ENCODE data around the gene CLK2.
A peak's percentile ranks its signal among the peaks of the same experiment; 100 is the strongest.

The CLK2 gene

GRCh38 chr1:155308493-155309422, 35.5 kb upstream of the CLK2 start, which contains the start of gene FDPS:
Gene FDPS (plus strand): TSS chr1:155308866. CDS start chr1:155309790, 924 bp downstream.
- no peak for TF ChIP-seq JUND (IDR thresholded peaks at IDR 0.05; ENCODE audit: low read depth)
- peak; percentile 99 to 100 for DNase-seq (ENCODE audit: low read depth in 1 of 2, low spot score in 1 of 2)
- in situ Hi-C loops (cut with HindIII; ENCODE audit: low pct_unique_long_range_greater_than_20kb, low sequenced_read_pairs) = no loop called here

GRCh38 chr1:155307247-155307740, 34.0 kb upstream of the CLK2 start:
- in situ Hi-C loops (cut with HindIII; ENCODE audit: low pct_unique_long_range_greater_than_20kb, low sequenced_read_pairs) = no loop called here
- no peak for TF ChIP-seq JUND (IDR thresholded peaks at IDR 0.05; ENCODE audit: low read depth)
- peak in 1 of 2 experiments; percentile 55 for DNase-seq (ENCODE audit: low read depth in 1 of 2, low spot score in 1 of 2)

GRCh38 chr1:155305881-155306391, 32.6 kb upstream of the CLK2 start:
- in situ Hi-C loops (cut with HindIII; ENCODE audit: low pct_unique_long_range_greater_than_20kb, low sequenced_read_pairs) = no loop called here
- no peak for DNase-seq (ENCODE audit: low read depth in 1 of 2, low spot score in 1 of 2)
- TF ChIP-seq JUND (IDR thresholded peaks at IDR 0.05; ENCODE audit: low read depth) = no peak

GRCh38 chr1:155304558-155305063, 31.3 kb upstream of the CLK2 start:
- DNase-seq (ENCODE audit: low read depth in 1 of 2, low spot score in 1 of 2) = no peak
- in situ Hi-C loops (cut with HindIII; ENCODE audit: low pct_unique_long_range_greater_than_20kb, low sequenced_read_pairs) = no loop called here
- no peak for TF ChIP-seq JUND (IDR thresholded peaks at IDR 0.05; ENCODE audit: low read depth)

GRCh38 chr1:155301342-155301841, 28.1 kb upstream of the CLK2 start, which contains the start of gene PKLR:
Gene PKLR (minus strand): TSS chr1:155301438. CDS start chr1:155301395, 43 bp downstream.
- TF ChIP-seq JUND (IDR thresholded peaks at IDR 0.05; ENCODE audit: low read depth) = no peak
- no peak for DNase-seq (ENCODE audit: low read depth in 1 of 2, low spot score in 1 of 2)
- in situ Hi-C loops (cut with HindIII; ENCODE audit: low pct_unique_long_range_greater_than_20kb, low sequenced_read_pairs) = no loop called here

GRCh38 chr1:155300553-155301329, 27.4 kb upstream of the CLK2 start:
- TF ChIP-seq JUND (IDR thresholded peaks at IDR 0.05; ENCODE audit: low read depth) = no peak
- DNase-seq (ENCODE audit: low read depth in 1 of 2, low spot score in 1 of 2) = no peak
- in situ Hi-C loops (cut with HindIII; ENCODE audit: low pct_unique_long_range_greater_than_20kb, low sequenced_read_pairs) = no loop called here

GRCh38 chr1:155300024-155300423, 26.7 kb upstream of the CLK2 start:
- no peak for TF ChIP-seq JUND (IDR thresholded peaks at IDR 0.05; ENCODE audit: low read depth)
- DNase-seq (ENCODE audit: low read depth in 1 of 2, low spot score in 1 of 2) = no peak
- in situ Hi-C loops (cut with HindIII; ENCODE audit: low pct_unique_long_range_greater_than_20kb, low sequenced_read_pairs) = no loop called here

- no peak for DNase-seq (ENCODE audit: low read depth in 1 of 2, low spot score in 1 of 2)
- no peak for TF ChIP-seq JUND (IDR thresholded peaks at IDR 0.05; ENCODE audit: low read depth)
- in situ Hi-C loops (cut with HindIII; ENCODE audit: low pct_unique_long_range_greater_than_20kb, low sequenced_read_pairs) = no loop called here
Measured at GRCh38 chr1:155297384-155297783, 24.1 kb upstream of the CLK2 start.

GRCh38 chr1:155296661-155297060, 23.4 kb upstream of the CLK2 start:
- in situ Hi-C loops (cut with HindIII; ENCODE audit: low pct_unique_long_range_greater_than_20kb, low sequenced_read_pairs) = no loop called here
- no peak for DNase-seq (ENCODE audit: low read depth in 1 of 2, low spot score in 1 of 2)
- TF ChIP-seq JUND (IDR thresholded peaks at IDR 0.05; ENCODE audit: low read depth) = no peak

- no peak for DNase-seq (ENCODE audit: low read depth in 1 of 2, low spot score in 1 of 2)
Measured at GRCh38 chr1:155295942-155296267, 22.6 kb upstream of the CLK2 start.

GRCh38 chr1:155295183-155295941, 22.1 kb upstream of the CLK2 start:
- no peak for DNase-seq (ENCODE audit: low read depth in 1 of 2, low spot score in 1 of 2)
- in situ Hi-C loops (cut with HindIII; ENCODE audit: low pct_unique_long_range_greater_than_20kb, low sequenced_read_pairs) = no loop called here
- no peak for TF ChIP-seq JUND (IDR thresholded peaks at IDR 0.05; ENCODE audit: low read depth)

More at GRCh38 chr1:155295942-155296267, 22.6 kb upstream of the CLK2 start:
- no peak for TF ChIP-seq JUND (IDR thresholded peaks at IDR 0.05; ENCODE audit: low read depth)
- in situ Hi-C loops (cut with HindIII; ENCODE audit: low pct_unique_long_range_greater_than_20kb, low sequenced_read_pairs) = no loop called here
